Stimulated activated CD8-positive, alpha-beta memory T cell treated with anti-CD3 and anti-CD28 coated beads, Interleukin-4, amount 100 ng/mL, for 24 hours (primary cell): ENCODE measurements around the gene ARMH3.

Experiments used
- DNase-seq: peaks from one replicate; pipeline ENCODE4 v3.0.0-alpha.2; 2020; ENCODE audit warnings: low read depth

ARMH3 gene

DNA sequence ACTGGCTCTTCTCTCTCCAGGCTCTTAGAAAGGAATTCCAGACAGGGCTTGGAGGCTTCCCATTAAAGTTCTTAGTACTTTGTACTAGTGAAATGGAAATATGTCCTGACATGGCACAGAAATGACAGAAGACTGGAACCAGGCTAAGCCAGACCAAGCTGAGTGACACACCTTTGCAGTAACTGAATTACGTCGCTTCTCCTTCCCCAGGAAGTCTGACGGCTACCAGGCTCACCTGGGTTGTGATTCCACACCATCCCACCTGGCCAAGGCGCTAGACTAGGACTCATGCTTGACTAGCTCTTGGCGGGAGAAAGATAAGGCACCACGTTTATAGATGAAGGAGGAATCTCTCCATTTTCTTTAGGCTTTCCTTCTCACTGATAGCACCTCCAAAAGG is 161.7 kb downstream of the ARMH3 start:
- no peak for DNase-seq

DNA sequence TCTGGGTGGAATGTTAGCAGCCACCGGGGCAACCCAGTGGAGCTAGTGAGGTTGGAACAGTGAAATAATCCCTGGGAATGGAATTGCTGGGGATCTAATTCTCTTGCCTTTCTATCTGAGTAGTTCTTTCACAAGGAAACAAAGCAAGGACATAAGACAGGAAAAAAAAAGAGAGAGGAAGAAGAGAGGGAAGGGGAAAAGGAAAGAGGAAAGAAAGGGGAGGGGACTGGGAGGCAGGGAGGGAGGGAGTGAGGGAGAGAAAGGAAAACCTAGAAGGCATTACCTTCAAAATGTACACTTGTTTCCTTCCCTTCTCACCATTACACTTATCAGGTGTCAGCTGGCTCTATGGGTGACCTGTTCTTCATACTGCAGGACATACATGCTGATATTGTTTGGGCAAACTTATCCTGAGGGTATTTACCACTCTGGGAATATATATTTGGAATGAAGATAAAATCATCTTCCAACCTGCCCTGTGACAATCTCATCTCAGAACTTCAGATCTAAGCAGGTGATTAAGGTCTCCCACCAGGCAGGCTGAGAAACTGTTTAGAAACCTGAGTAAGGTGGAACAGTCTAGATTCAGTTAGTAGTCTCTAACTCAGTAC is 162.4 kb downstream of the ARMH3 start:
- DNase-seq, result no peak

DNA sequence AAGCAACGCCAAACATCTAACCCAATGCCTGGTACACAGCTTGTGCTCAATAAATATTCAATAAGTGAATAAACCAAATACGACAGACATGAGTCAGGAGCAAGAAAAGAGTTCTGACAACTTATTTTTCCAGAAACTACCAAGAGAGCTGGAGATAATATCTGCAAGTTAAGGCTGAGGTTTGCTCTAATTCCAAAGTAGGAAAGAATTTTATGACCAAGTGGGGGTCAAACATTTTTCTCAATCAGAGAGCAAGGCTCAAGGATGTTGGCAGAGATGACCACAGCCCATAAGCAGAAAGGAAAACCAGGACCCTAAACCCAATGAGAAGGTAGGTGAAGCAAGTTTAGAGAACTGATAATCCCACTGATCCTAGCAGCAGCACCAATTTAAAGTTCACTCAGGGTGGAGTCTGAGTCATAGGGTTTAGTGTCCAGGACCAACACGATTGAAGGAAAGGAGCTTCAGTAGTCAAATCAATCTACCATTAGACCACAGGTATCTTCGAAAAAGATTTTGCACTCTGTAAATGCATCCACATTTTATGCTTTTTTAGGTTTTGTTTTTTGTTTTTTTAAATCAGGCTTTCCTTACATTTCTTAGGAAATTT is 163.1 kb downstream of the ARMH3 start:
- DNase-seq, result no peak

DNA sequence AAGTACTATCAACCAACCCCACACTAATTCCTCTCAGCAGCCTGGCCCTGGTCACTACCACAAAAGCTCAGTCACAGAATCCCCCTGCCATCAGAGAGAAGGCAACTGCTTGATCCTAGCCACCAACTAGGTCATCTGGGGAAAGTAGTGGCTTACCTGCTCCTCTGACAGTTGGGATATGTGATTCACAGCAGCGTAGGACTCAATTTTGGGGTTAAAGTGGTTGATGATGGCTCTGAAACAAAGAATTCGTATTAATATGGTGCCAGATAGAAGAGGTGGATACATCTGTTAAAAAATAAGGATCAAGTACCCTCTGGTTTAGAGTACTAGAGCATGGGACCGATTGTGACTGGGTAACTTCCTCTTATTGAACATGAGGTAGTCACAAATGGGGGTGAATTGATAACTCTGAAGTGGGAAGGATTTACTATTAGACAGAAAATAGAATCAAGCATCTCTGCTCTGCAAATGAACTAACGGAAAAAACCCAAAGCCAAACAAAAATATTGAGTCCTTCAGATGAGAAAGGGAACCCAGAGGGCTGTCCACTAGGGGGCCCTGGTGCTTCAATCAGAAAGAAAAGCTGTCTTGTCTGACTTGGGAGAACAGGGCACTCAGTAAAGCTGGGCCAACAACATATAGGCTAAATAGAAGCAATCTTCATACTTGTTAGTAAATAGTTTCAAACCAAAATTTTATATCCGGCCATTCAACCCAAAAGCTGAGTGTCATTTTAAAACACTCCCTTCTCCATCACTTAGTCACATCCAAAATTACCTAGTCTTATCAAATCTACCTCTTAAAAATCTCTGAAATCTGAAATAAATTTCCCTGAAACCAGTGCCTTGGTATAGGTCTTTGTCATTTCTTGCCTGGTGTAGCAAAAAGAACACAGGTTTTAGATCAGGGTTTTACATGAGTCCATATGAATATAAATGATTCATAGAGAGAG is 166.4 kb downstream of the ARMH3 start:
- peak; percentile 55 for DNase-seq

DNA sequence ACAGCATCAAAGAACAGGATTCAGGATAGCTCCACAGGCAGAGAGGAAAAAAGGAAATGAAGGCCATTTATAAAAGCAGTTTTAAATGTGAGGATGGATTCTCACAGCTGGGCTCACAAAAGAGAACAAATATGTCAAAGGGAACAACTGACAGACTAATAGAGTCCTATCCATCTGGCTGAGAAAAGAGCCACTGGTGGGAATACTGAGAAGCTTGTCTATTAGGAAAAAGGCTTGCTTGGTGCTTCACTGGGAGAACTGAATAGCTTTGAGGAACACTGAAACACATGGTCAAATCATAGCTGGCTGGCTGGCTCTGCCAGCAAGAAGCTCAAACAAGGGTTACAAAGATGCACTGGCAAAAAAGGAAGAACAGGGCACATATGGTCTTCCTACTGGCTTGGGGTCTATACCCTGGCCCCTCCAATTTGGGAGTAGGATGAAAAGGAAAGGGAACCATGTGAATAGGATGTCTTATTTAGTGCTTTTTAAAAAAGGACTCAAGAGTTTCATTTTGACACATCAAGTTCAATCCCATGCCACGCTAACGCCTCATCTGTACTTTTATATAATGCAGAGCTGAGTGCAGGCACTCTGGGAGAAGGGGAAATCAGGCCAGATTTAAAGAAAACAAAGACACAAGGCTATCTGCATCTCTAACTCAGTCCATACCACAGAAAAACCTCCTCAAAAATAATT is 167.6 kb downstream of the ARMH3 start:
- DNase-seq, result no peak

DNA sequence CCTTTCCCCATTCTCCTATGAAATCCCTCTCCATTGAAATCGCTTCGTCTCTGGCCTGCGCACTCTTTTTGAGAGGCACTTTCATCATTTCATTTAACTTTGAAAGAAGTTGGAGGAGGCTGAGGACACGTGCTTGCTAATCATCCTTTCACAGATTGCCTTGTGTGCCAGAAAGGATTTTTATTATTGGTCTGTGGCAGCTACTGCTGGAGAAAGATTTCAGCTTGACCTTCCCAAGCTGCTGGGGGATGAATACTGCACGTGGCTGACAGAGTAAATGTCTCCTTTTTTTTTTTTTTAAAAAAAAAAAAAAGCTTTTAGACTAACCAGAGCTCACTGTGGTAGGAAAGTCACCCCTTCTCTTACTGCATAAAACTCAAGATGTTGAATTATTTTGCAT is 168.2 kb downstream of the ARMH3 start:
- DNase-seq, result no peak

DNA sequence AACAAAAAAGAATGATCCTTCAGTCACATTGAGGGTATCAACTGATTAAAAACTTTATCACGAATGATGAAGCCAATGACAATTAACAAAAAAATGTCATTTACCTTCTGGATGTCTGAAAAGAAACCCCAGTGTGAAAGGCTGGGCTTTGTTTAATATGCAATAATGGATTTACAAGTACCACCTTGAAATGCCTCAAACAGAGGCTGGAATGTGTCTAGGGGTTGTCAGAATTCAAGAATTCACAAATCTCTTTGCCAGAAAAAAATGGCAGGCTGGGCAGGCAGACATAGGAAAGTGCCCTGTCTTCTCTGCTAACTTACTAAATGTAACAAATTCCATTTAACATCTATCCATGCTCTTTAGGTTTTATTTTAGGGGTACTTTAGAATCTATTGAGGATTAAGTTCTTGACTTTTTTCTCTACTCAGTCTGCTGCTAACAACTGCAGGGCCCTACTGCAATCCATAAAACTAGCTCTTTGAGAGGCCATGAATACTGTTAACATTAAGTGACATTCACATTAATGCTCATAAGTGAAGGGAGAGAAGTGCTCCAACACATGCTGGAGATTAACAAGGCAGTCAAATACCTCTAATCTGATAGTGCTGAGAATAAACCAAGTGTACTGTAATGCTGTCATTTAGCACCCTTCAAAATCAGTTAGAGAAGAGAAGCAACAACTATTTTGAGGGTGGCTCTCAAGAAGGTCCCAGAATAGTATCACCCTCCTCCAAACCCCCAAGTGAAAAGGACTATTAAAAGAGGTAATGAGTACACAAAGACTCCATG is 169.3 kb downstream of the ARMH3 start:
- no peak for DNase-seq

DNA sequence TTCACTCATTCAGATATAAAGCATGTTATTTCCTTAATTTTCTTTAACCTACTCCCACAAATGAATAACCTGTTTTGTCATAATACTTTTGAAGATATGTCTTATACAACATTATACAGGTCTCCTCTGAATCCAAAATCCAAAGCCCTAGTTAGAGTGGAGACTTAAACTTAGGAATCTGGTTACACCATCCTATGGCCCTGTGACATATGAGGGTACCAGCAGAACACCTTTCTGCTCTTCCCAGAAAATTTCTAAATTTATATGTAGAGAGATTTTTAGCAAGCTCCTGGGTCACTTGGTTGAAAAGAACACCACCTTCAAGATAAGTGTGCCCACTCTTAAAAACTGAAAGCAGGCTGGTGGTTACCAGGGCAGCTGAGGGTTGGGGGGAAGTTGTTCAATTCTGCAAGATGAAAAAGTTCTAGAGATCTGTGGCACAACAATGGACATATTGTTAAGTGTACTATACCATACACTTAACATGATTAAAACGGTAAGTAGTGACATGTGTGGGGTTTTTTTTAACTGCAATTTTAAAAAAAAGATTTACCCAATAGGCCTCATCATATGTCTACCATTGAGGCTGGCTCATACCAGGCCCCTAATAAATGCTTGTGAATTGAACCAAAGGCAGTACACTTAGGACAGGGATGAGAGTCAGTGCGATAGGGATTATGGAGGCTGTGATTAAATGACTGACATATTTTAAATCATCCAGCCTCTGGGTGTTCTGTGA is 174.8 kb downstream of the ARMH3 start:
- DNase-seq, result no peak

DNA sequence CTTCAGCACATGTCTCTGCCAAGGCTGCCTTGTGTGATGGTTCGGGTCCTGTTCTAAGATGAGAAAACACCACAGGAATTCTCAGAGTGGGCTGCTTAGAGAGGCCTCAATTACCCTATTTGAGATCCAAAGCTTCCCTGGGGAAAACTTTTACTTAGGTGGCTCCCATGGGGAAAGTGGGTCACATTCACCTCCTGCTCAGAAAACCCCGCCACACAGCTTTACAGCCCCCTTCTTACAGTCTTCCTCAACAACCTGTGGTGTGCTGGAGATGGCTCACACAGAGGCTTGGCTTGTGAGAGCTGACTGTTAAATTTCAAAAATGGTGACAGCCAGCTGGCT is 175.8 kb downstream of the ARMH3 start:
- DNase-seq, result no peak

DNA sequence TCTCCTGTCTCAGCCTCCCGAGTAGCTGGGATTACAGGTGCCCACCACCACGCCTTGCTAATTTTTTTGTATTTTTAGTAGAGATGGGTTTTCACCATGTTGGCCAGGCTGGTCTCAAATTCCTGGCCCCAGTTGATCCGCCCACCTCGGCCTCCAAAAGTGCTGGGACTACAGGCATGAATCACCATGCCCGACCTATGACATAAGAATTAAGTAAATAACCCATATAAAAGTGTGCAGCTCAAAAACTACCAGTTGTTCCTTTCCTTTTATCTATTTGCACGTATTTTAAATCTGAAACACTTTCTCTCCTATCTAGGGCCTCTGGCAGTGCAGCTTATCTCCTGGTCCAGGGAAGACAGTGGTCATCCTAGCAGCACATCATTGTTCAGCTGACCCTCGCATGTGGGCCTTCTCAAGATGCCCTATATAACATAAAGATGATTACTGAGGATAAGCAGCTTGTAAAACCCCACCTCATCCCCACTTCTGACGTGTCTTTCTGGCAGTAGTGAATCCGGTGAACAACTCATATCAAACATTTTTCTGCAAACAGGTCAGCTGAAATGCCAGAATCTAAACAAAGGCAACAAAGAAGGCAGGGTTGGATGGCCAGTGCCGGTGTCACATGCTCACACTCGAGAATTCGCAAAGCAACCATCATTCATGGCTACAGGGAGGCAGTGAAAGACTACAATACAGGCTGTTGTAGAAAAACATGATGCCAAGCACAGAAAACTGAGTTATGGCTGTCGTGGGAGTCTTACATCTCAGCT is 176.3 kb downstream of the ARMH3 start:
- DNase-seq, result no peak

DNA sequence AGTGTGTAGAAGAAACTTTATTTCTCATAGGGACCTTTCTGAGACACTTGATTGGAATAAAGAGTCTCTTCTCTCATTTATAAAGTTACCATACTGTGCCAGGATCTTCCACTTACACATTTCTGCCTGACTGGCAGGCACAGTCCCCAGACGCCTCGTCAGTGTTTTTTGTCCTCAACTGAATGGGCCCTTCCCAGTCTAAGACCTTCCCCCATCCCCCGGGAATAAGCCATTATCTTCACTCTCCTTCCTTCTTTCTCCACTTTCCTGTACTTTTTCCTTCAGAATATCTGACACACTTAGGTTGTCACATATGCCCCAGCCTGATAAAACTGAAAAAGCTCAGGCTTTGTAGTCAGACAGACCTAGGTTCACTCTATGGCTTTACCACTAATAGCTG is 177.1 kb downstream of the ARMH3 start:
- DNase-seq, result no peak

DNA sequence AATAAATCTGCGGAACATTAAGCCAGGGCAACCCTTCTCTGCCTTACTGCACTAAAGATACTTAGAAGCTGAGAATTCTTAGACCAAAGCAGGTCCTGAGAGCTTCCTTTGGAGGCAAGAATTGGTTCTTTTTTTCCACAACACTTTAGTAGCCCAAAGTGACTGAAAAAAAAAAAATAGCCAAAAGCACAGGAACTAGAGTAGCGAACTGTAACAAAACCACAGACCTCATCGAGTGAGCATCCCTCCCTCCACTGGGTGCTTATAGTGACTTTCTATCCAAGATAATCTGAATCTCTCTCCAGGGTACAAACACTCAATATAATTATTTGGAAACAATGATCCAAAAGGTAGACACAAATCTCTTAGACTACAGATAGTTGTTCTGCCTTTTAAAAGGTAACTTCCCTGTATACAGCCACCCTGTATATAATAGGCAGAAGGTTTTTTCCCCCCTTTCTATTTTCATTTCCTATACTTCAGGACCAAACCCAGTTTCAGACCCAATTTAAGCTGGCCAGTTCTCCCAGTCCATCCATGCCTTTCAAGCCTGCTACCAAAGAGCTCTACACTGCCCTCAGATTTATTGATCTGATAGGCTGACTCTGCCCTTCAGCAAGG is 180.8 kb downstream of the ARMH3 start:
- DNase-seq, result no peak

DNA sequence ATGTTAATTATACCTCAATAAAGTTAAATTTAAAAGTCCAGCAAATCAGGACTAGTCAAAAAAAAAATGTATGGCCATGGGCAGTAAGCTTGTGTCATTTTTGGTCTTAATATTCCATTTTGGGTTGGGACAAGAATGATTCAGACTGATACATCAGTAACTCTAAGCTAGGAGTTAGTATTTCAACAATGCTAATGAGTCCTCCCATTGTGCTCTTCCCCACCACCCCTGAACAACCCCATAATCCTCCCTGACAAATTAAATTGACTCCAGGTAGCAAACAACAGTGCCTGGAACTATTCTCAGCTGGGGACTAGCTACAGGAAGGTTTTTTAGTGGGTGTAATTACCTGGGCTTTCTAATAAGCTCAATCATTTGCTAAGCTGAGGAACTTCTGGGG is 181.7 kb downstream of the ARMH3 start:
- no peak for DNase-seq

DNA sequence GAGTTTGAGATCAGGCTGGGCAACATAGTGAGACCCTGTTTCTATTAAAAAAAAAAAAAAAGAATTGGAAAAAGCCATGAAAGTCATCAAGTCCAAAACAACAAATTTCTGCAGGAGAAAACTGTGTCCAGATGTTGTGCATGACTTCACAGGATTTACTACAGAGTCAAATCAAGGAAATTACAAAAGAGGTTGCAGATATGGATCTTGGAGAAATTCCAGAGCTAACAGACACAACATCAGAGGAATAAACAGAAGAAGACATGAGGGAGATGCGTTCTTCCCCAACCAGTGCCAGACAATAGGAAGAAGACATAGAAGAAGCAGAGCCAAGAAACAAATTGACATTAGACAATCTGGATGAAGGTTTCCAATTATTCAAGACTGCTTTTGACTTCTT is 188.0 kb downstream of the ARMH3 start:
- no peak for DNase-seq

DNA sequence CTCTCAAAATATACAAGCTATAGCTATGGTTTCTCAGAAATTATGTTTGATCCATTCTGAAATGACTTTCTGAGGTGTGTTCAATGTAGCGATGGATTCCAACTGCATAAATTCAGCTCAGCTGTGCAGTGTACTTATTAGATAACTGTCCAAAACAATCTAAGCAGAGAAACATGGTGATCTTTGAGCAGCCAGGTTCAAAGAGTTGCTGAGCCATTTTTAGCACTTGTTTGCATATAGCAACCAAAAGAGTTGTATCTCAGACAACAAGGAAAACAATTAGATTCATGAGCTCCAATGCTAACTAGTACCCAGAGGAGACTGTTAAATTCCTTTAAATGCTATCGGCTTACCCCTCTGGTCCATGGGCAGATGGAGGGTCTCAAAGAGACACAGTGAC is 196.4 kb downstream of the ARMH3 start:
- no peak for DNase-seq

DNA sequence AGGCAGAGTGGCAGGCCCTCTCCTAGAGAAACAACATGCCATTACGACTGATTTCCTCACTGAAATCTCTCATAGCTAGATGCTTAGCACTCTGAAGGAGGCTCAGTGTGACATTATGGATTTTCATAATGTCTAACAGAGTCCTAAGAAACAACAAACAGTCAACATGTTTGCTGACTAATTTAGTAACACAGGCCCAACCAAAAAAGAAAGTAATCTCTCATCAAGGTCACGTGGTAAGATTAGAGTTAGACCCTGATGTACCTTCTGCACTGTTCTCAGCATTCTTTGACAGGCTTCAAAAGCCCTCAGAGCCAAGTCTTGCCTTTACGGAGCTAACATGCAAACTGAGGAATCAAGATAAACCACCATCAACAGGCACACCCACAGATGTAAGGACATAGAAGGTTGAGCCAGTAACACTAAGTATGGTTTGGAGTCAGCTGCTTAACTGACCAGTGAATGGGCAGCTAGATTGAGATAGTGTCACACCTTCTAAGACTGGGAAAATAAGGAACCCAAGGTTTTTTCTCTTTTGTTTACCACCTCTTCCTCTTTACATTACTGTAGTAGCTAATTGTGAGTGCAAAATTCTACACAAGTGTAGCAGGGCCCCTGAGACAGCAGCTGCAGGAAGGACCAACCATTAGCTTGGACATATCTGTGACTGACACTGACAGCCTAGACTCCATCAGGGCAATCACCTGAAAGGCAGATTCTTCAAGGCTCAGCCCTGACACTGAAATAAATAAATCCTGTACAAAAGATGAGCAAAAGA is 197.1 kb downstream of the ARMH3 start:
- DNase-seq, result no peak

DNA sequence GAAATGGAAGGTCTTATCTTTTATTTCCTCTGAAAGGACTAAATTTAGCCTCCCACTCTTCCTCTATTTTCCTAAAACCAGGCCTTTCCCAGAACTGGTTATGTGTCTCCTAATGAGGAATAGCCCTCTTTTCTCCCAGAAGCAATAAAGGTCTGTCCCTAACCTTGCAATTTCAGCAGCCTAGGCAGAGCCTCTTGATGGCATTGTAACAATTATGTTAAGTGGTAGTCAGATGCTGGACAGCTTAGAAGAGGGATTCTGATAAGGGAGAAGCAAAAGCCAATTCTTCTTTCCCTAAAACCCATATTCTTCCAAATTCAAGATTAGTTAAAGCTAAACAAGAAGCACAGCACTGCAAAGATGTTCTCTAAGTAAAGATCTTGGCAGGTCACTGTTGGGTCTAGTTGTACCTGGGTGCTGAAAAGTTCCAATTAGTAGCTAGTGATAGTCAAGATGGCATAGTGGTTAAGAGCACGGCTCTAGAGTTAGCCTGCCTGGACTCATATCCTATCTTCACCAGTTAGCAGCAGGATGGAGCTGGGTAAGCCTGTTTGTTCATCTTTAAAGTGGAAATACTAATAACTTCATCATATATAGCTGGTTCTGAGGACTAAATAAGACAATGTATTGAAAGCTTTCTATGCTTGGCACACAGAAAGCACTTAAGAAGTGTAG is 198.0 kb downstream of the ARMH3 start:
- no peak for DNase-seq

DNA sequence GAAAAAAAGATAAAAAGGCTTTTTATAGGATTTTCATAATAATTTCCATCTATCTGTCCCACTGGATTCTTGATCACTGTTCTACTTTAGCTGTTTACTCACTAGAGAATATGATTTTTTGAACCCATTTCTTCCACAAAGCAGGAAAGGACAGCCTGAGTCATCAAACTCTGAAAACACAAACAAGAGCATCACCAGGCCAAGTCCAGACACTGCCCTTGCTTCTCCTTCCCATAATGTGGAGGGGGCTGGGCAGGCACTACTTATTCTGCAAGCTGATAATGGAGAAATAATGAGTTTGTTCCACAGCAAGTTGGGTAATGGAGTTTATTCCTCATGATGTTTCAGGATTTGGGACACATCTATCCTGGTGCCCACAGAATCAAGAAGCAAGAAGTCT is 199.3 kb downstream of the ARMH3 start:
- no peak for DNase-seq
